Natural killer cell treated with Interleukin-12 subunit alpha and Interleukin-12 subunit beta and Interleukin-15 and Interleukin-18, amount 100 ng/mL, for 72 hours (primary cell): Measurements from ENCODE around the gene KERA. TPM values are rescaled to one million over a fixed set of nuclear protein-coding genes. Genes with fewer than 3 reads are reported as not detected.

Source experiments
- ATAC-seq, 2 donors: fragments of 150-1000 bp; cut with Tn5 transposase in 1 of 2; sonication (Bioruptor Pico), chemical (Tn5 transposase) in 1 of 2; 2 replicates each; pipeline ENCODE4 v1.10.0; 2021
- DNase-seq: peaks from one replicate; pipeline ENCODE4 v3.0.0; 2022; ENCODE audit warnings: low spot score
- H3K27ac Mint-ChIP-seq, 2 donors: 1 replicate in 1 of 2; 2 replicates in 1 of 2; pipeline ENCODE4 v1.8.0; 2022; ENCODE audit warnings: mixed read lengths in 2 of 2, mild to moderate bottlenecking in 1 of 2, moderate library complexity in 1 of 2
- H3K27me3 Mint-ChIP-seq, 2 donors: 1 replicate in 1 of 2; 2 replicates in 1 of 2; pipeline ENCODE4 v1.8.0; 2022; ENCODE audit warnings: mixed read lengths in 2 of 2
- H3K36me3 Mint-ChIP-seq: one replicate; pipeline ENCODE4 v1.8.0; 2022; ENCODE audit warnings: mixed read lengths
- H3K4me1 Mint-ChIP-seq, 2 donors: 1 replicate in 1 of 2; 2 replicates in 1 of 2; pipeline ENCODE4 v1.8.0; 2022; ENCODE audit warnings: low read depth in 2 of 2, mixed read lengths in 2 of 2, mild to moderate bottlenecking in 1 of 2
- H3K4me3 Mint-ChIP-seq: one replicate; pipeline ENCODE4 v1.8.0; 2022; ENCODE audit warnings: mixed read lengths
- H3K9me3 Mint-ChIP-seq: 2 replicates; pipeline ENCODE4 v1.8.0; 2022; ENCODE audit warnings: mixed read lengths
- total RNA-seq, 2 donors: library from RNA; stranded (reverse); gene quantifications; one replicate each; pipeline ENCODE4 v1.2.3, GENCODE V29; 2022

The KERA gene
- total RNA-seq, 2 donors from 2014 or later, result not detected

DNA sequence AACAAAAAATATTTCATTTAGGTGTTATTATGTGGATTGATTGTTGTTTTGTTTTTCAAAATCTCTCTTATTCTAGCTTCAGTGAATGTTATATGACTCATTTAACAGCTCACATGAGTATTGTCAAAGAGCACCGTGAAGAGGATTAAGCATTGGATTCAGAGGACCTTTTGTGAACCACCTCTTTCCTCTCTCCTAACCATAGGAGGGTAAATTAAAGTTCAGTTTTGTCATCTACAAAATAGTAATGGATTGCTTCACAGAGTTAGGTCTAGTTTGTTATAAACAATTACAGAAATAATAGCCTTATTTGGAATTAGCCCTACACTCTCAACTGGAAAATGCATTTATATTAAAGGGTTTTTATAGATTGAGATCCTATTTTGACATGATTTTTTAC is 962 bp upstream of the KERA start:
- Mint-ChIP-seq H3K4me1 (no peaks in the 10 kb centered on the region), H3K27ac (no peak overlapping the region), H3K36me3 (no peaks in the 10 kb centered on the region), H3K4me3 (no peak overlapping the region), H3K27me3 (no peaks in the 10 kb centered on the region), H3K9me3 (no peaks in the 10 kb centered on the region)
- no peak for DNase-seq
- no peak for ATAC-seq

DNA sequence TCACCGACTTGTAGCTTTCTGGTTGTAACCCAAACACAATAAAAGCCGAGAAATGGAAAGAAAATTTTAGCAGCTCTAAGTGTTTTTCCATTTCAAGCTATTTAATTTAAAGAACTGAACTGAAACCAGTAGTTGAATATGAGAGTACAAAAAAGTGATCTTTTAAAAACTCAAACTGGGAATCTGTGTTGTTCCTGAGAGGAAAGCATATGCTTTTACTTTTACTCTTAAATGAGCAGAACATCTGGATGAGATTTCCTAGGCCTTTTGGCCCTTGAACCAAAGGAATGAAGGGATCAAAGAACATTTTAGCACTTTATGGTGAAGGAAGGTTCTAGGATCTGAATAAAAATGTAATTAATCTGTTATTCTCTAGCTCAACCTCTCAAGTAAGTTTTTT is 1.3 kb downstream of the KERA start:
- ATAC-seq (no peak), DNase-seq (no peak)
- H3K27ac Mint-ChIP-seq, result no peak overlapping the region
- H3K4me3 Mint-ChIP-seq, result no peak overlapping the region
- H3K27me3 Mint-ChIP-seq, result no peaks in the 10 kb centered on the region
- H3K9me3 Mint-ChIP-seq, result no peaks in the 10 kb centered on the region
- no peaks in the 10 kb centered on the region for H3K36me3 Mint-ChIP-seq
- H3K4me1 Mint-ChIP-seq, result no peaks in the 10 kb centered on the region

- H3K36me3 Mint-ChIP-seq, result no peaks in the 10 kb centered on the region
- H3K4me3 Mint-ChIP-seq, result no peak overlapping the region
- ATAC-seq, result no peak
- no peaks in the 10 kb centered on the region for H3K27me3 Mint-ChIP-seq
- no peaks in the 10 kb centered on the region for H3K9me3 Mint-ChIP-seq
- H3K27ac Mint-ChIP-seq, result no peak overlapping the region
- DNase-seq, result no peak
- no peaks in the 10 kb centered on the region for H3K4me1 Mint-ChIP-seq
Observed at GRCh38 chr12:91055976-91056375, 1.8 kb downstream of the KERA start.

GRCh38 chr12:91053951-91054715 is 3.7 kb downstream of the KERA start:
- Mint-ChIP-seq H3K4me3 (no peak overlapping the region), H3K4me1 (no peaks in the 10 kb centered on the region), H3K36me3 (no peaks in the 10 kb centered on the region), H3K27me3 (no peaks in the 10 kb centered on the region), H3K9me3 (no peaks in the 10 kb centered on the region), H3K27ac (no peak overlapping the region)
- ATAC-seq, result no peak
- no peak for DNase-seq

DNA sequence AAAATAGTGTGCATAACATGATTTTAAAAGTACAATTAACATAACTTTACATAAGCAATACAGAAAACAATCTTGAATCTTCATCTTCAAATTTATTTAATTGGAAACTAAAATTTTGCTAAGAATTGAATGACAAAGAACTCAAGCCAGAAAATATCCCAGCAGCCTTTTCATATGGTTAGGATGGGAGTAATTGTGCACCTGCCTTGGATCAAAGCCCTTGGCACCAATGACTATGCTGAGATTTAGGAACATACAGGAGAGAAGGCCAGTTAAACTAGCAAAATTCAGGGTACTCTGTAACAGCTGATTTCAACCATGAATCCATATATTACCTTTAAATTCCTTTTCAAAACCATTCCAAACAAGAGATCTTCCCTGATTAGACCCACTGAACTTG is 5.8 kb downstream of the KERA start:
- no peaks in the 10 kb centered on the region for H3K36me3 Mint-ChIP-seq
- H3K9me3 Mint-ChIP-seq, result no peaks in the 10 kb centered on the region
- H3K27ac Mint-ChIP-seq, result no peak overlapping the region
- ATAC-seq (no peak), DNase-seq (no peak)
- H3K4me3 Mint-ChIP-seq, result no peak overlapping the region
- H3K27me3 Mint-ChIP-seq, result no peaks in the 10 kb centered on the region
- H3K4me1 Mint-ChIP-seq, result no peaks in the 10 kb centered on the region

- no peak for ATAC-seq
- peaks cover 4% of the 10 kb centered on the region for H3K9me3 Mint-ChIP-seq
- no peak overlapping the region for H3K4me3 Mint-ChIP-seq
- no peaks in the 10 kb centered on the region for H3K27me3 Mint-ChIP-seq
- H3K27ac Mint-ChIP-seq, result no peak overlapping the region
- H3K36me3 Mint-ChIP-seq, result no peaks in the 10 kb centered on the region
- DNase-seq, result no peak
- no peaks in the 10 kb centered on the region for H3K4me1 Mint-ChIP-seq
Observed at GRCh38 chr12:91044586-91044985, 13.2 kb downstream of the KERA start.

GRCh38 chr12:91043408-91043807 is 14.4 kb downstream of the KERA start:
- H3K27ac Mint-ChIP-seq, result no peak overlapping the region
- H3K36me3 Mint-ChIP-seq, result no peaks in the 10 kb centered on the region
- DNase-seq (no peak), ATAC-seq (no peak)
- H3K27me3 Mint-ChIP-seq, result no peaks in the 10 kb centered on the region
- no peak overlapping the region for H3K4me3 Mint-ChIP-seq
- H3K4me1 Mint-ChIP-seq, result no peaks in the 10 kb centered on the region
- peaks cover 4% of the 10 kb centered on the region for H3K9me3 Mint-ChIP-seq

DNA sequence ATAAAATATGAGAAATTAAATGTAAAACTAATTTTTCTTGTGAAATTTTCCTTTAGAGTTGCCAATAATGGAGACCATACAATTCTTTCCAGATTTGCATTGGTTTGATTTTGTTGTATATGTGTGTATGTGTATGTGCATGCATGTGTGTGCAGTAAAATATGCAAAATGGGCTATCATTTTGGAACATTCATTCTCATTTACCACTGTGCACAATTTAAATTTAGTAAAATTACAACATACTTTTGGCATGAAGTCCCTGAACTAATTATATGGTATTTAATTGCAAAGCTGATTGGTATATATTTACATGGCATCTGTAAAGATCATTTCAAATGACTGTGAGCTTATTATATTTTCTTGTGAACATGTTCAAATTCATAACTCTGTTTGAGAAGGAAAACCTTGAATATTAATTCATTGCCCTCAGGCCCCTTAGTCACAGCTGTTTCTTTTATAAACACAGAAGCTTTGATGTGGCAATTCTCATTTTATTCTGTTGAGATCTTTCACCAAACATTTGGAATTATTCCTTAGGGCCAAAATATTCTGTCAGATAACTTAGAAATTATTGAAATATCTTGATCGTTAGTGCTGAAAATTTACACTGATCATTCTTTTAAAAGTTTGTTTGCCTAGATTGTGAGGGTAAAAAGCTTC is 17.6 kb downstream of the KERA start:
- Mint-ChIP-seq H3K4me3 (no peak overlapping the region), H3K9me3 (peaks cover 4% of the 10 kb centered on the region), H3K36me3 (no peaks in the 10 kb centered on the region), H3K27me3 (no peaks in the 10 kb centered on the region), H3K27ac (no peak overlapping the region), H3K4me1 (no peaks in the 10 kb centered on the region)
- ATAC-seq, result no peak
- DNase-seq, result no peak

DNA sequence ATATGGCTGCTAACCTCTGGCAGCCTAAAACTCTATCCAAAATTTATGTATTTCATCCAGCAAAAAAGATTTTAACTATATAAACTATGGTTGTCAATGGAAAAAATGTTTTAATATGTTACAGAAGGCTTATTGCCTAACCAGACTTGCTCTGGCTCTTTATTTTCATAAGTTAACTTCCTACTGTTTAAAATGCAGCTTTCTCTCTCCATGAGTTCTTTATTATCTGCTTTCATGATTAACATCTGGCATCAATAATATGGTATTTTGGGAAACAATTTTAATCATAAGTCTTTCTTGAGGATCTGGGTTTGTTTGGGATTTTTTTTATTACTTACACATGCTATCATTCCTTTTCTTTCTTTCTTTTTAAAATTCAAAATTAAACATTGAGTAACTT is 20.5 kb downstream of the KERA start:
- DNase-seq (no peak), ATAC-seq (no peak)
- peaks cover 4% of the 10 kb centered on the region for H3K9me3 Mint-ChIP-seq
- H3K36me3 Mint-ChIP-seq, result no peaks in the 10 kb centered on the region
- no peaks in the 10 kb centered on the region for H3K27me3 Mint-ChIP-seq
- no peak overlapping the region for H3K4me3 Mint-ChIP-seq
- no peak overlapping the region for H3K27ac Mint-ChIP-seq
- no peaks in the 10 kb centered on the region for H3K4me1 Mint-ChIP-seq

DNA sequence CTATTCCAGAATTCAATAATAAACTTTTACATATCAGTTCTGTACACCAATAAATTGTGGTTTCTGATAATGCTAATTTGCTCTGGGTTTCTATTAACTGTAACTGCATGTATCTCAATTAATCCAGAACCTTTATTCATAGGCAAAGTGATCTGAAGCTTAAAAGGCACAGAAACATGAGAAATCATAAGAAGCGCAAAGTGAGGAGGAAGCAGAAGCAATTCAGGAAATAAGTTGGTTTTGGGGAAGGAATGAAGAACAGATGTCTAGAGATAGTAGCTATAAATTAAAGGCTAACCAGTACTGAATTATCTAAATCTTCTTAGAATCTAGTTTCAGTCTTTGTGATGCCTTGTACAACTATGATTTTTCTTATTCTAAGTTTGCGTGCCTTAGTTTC is 24.6 kb downstream of the KERA start:
- no peak for ATAC-seq
- no peak overlapping the region for H3K4me3 Mint-ChIP-seq
- DNase-seq, result no peak
- H3K36me3 Mint-ChIP-seq, result no peaks in the 10 kb centered on the region
- no peaks in the 10 kb centered on the region for H3K27me3 Mint-ChIP-seq
- H3K9me3 Mint-ChIP-seq, result peaks cover 3% of the 10 kb centered on the region
- no peak overlapping the region for H3K27ac Mint-ChIP-seq
- peaks cover 0 to 4% of the 10 kb centered on the region in 2 donors for H3K4me1 Mint-ChIP-seq

GRCh38 chr12:91023326-91024004 is 34.4 kb downstream of the KERA start:
- no peaks in the 10 kb centered on the region for H3K27me3 Mint-ChIP-seq
- peak; percentile 49 to 64 for ATAC-seq
- no peaks in the 10 kb centered on the region for H3K9me3 Mint-ChIP-seq
- DNase-seq, result no peak
- no peaks in the 10 kb centered on the region for H3K36me3 Mint-ChIP-seq
- H3K27ac Mint-ChIP-seq, result no peak overlapping the region
- no peak overlapping the region for H3K4me3 Mint-ChIP-seq
- no peaks in the 10 kb centered on the region for H3K4me1 Mint-ChIP-seq

GRCh38 chr12:91021076-91021475 is 36.7 kb downstream of the KERA start:
- ATAC-seq, result no peak
- DNase-seq, result no peak
- H3K4me1 Mint-ChIP-seq, result no peaks in the 10 kb centered on the region
- no peak overlapping the region for H3K27ac Mint-ChIP-seq
- H3K36me3 Mint-ChIP-seq, result no peaks in the 10 kb centered on the region
- no peak overlapping the region for H3K4me3 Mint-ChIP-seq
- H3K9me3 Mint-ChIP-seq, result no peaks in the 10 kb centered on the region
- no peaks in the 10 kb centered on the region for H3K27me3 Mint-ChIP-seq

DNA sequence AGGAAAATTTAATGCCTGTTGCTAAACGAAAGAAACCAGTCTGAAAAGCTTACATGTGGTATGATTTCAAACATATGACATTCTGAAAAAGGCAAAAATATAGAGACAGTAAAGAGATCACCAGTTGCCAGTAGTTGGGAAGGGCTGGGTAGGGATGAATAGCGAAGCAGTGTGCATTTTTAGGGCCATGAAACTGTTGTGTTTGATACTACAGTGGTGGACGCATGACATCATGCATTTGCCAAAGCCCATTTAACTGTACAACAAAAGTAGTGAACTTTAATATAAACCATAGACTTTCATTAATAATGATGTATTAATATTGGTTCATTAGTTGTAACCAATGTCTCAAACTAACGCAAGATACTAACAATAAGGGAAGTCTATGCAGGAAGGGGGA is 38.4 kb downstream of the KERA start:
- no peak for ATAC-seq
- H3K27ac Mint-ChIP-seq, result no peak overlapping the region
- H3K4me3 Mint-ChIP-seq, result no peak overlapping the region
- H3K27me3 Mint-ChIP-seq, result no peaks in the 10 kb centered on the region
- no peaks in the 10 kb centered on the region for H3K9me3 Mint-ChIP-seq
- H3K36me3 Mint-ChIP-seq, result no peaks in the 10 kb centered on the region
- DNase-seq, result no peak
- H3K4me1 Mint-ChIP-seq, result no peaks in the 10 kb centered on the region

DNA sequence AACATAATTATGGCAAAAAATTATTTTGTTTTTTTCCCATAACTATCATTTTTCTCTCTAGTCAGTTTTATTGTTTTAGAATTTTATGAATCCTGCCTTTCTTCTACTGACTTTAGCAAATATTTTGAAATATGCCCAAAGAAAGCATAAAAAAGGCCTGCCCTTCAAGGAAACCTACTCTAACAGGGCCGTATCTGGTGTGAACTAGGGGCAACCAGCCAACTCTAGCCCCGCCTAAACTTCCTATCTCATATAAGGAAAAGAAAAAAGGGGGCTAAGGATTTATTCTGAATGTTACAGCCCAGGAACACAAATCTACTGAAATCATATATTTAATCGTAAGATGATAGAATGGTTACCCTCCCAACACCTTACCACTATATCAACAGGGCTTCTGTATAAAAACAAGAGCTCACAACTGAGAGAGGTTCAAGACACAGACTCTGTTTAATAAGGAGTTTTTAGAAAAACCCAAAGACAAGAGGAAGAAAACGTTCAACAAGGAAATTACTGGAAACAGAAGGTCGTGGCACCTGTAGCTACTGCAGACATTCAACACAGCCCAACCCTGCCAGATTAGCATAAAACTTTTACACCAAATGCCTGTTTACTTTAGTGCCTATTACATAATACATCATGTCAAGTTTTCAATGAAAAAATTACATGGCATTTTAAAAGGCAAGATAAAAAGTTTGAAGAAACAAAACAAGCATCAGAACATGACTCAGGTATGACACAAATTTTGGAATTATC is 40.1 kb downstream of the KERA start:
- no peaks in the 10 kb centered on the region for H3K27me3 Mint-ChIP-seq
- H3K36me3 Mint-ChIP-seq, result no peaks in the 10 kb centered on the region
- no peak overlapping the region for H3K27ac Mint-ChIP-seq
- H3K4me1 Mint-ChIP-seq, result no peaks in the 10 kb centered on the region
- DNase-seq, result no peak
- H3K9me3 Mint-ChIP-seq, result no peaks in the 10 kb centered on the region
- ATAC-seq, result no peak
- no peak overlapping the region for H3K4me3 Mint-ChIP-seq
